HG02885 (cell line): ENCODE data around the gene OR1D5.
"Not testable (repeated sequence)": the region's sequence is repeated elsewhere in the genome, so short reads cannot be mapped to it uniquely, and the experiment has no call there.

Experiments
- ATAC-seq: cut with Tn5 transposase; IDR thresholded peaks from one replicate; pipeline ENCODE4 v1.9.1; 2021; ENCODE audit warnings: mild to moderate bottlenecking; ENCODE audit not compliant: unreplicated experiment, poor library complexity

Gene OR1D5

GRCh38 chr17:3032258-3033247 lies 30.9 kb downstream of the OR1D5 start:
- ATAC-seq: no peak

GRCh38 chr17:3030852-3031470 lies 32.4 kb downstream of the OR1D5 start:
- ATAC-seq: not testable (repeated sequence)

DNA sequence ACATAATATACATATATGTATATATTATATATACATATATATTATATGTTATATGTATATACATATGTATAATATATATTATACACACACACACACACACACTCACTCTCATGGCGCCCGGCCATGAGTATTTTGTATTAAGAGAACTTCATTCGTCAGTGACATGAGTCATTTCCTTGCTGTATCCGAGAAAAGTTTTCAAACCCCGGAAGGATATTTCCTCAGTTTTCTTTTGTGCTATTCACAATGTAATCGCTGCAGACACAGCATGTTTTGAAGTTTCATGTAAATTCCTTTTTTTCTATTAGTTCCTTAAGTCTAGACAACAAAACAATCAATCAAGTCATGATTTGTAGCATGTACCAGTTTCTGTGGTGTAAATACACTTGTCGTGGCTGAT lies 33.3 kb downstream of the OR1D5 start:
- no peak for ATAC-seq

DNA sequence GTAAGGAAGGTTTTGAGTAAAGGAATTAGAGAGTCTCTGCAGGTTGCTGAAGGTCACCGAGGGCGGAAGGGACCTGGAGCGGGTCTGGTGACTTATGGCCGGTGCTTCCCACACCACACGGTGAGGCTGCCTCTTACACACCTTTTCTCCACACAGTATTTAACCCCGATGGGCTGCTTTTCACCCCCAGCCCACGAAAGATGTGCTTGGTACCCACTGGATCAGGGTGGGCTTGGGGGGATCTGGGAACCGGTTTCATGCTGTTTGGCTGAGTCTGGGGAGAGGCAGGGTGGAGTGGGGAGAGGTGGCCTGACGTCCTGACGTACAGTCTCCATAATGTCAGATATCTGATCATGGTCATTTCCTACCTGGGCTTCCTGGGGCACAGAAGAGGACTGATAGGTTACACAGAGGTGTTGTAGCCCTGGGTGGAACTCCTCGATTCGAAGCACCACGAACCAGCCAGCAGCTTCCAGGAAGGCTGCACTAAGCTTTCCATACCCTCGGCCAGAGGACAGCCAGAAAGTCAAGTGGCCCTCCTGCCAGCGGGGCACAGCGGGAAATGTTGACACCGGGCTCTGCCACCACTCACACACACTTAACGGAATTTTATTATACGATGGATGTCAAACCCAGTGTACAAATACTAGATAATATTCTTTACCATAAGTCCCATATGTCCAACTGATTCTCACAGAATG lies 34.0 kb downstream of the OR1D5 start:
- no peak for ATAC-seq

DNA sequence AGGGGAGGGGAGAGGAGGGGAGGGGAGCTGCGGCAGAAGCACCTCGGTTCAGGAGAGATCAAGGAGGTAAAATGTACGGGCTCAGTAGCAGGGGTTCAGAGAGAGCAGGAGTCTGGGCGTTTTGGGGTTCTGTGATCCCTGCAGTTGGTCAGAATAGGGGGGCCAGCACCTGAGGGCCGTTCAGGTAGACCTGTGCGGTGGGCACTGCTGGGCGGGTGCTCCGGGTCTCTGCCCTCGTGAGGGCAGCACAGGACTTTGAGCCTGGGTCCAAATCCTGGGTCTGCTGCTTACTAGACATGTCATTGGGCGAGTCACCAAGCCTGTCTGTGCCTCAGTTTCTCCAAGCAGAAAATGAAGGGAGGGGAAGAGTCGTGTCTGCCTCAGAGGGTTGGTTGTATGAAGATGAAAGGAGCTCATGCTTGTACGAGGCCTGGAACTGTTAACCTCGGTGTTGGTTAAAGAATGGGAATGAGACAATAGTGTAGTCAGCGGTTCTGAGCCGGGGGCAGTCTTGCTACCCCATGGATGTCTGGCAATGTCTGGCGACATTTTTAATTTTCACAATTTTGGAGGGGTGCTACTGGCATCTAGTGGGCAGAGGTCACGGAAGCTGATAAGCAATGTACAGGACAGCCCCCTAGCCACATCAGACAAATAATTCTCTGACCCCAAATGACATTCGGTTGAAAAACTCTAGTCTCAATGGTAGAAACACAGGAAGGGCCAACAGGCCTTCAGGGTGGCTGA lies 35.4 kb downstream of the OR1D5 start:
- ATAC-seq: no peak

GRCh38 chr17:3026856-3027751 lies 36.3 kb downstream of the OR1D5 start:
- no peak for ATAC-seq

GRCh38 chr17:3026125-3026855 lies 37.1 kb downstream of the OR1D5 start:
- no peak for ATAC-seq

DNA sequence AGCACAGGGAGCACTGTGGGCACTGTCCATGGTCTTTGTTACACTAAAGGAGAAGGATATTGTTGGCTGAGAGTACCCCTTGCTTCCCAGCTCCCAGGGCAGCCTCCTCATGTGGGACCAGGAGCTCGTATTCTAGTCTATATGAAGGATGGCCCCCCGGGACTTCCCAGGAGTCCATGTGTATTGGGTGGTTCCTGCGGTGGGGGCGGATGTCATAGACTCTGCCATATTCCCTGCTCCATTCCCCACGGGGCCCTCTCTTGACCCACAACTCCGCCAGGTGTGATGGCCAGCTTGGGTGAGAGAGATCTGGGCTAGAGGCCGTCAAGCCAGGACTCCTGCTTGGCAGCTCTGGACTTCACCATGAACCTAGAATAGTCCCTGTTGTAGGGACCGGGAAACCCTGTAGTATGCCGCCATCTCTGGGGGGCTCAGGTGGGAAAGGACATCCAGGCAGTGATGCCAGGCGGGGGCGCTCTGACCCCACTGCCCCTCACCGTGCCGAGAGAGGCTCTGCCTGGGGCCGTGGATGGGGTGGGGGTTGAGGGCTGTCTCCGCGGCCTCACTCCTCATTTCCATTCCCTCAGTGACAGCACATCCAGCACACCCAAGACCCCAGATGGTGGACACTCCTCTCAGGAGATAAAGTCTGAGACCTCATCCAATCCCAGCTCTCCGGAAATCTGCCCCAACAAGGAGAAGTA lies 37.8 kb downstream of the OR1D5 start:
- ATAC-seq: no peak

GRCh38 chr17:3024346-3024745 lies 39.1 kb downstream of the OR1D5 start:
- no peak for ATAC-seq

GRCh38 chr17:3022197-3022596 lies 41.2 kb downstream of the OR1D5 start:
- no peak for ATAC-seq

DNA sequence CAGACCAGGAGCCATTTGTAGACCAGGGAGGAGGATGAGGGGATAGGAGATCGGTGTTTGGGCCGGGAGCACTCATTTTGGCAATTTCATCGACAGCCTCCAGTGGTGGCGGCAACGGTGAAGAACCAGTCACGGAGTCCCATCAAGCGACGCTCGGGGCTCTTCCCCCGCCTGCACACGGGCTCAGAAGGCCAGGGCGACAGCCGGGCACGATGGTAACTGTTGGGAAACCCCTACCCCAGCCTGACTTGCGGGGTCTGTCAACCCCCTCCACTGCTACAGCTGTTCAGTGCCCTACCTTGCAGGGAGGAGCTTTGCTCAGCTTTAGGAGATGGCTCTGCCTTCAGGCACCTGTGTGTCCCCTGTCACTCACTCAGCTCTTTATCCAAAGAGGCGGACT lies 43.0 kb downstream of the OR1D5 start:
- no peak for ATAC-seq

- ATAC-seq: no peak
These were observed 43.6 kb downstream of the OR1D5 start for GRCh38 chr17:3019761-3020160.

DNA sequence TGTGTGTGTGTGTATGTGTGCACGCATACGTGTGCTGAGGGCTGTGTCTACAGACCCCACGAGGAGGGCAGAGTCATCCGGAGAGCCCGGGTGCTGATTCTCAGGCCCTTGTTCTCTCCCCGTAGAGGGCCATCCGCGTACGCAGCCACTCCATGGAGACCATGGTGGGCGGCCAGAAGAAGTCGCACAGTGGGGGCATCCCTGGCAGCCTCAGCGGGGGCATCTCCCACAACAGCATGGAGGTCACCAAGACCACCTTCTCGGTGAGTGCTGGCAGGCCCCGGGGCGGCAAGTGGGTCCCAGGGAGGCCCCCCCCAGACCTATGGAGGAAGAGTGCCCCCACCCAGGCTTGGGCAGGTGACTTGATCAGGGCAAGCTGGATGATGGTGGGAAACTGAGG lies 45.5 kb downstream of the OR1D5 start:
- no peak for ATAC-seq

- ATAC-seq: no peak
These were observed 47.5 kb downstream of the OR1D5 start for GRCh38 chr17:3015890-3016289.

DNA sequence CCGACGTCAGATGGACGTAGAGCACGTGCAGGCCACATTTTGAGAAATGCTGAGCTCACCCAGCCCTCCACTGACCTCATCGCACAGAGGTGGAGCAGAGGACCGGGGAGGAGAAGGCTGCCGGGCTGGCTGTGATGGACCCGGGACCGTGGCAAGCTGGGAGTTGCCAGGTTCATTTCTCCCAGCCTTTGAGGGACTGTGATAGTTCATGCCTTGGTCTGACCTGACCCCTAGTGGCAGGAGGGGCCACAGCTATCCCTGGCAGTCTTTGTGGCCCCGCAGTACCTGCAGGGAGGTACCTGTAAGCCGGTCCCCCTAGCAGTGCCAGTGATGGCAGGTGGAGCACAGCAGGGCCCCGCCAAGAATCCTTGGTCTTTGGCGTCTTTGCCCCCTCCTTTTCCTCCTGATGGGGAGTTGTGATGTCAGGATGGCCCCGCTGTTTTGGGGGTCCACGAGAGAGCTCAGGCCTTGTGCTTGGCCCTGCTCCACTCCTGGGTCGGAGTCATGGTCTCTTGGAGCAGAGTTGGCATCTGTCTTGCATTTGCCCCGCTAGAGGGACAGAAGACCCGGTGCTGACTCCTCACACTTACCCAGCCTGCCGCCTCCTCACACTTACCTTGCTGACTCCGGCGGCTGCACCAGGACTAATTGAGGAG lies 50.4 kb downstream of the OR1D5 start:
- no peak for ATAC-seq
